HG03439 (cell line): Measurements from ENCODE around the gene SLC47A2.
"Not testable (repeated sequence)": the region's sequence is repeated elsewhere in the genome, so short reads cannot be mapped to it uniquely, and the experiment has no call there.

ENCODE experiments used
- ATAC-seq: cut with Tn5 transposase; IDR thresholded peaks from one replicate; pipeline ENCODE4 v1.9.1; 2021; ENCODE audit warnings: mild to moderate bottlenecking, moderate library complexity; ENCODE audit not compliant: unreplicated experiment

The SLC47A2 gene

GRCh38 chr17:19709841-19710240, 6.5 kb downstream of the SLC47A2 start:
- ATAC-seq, result no peak

DNA sequence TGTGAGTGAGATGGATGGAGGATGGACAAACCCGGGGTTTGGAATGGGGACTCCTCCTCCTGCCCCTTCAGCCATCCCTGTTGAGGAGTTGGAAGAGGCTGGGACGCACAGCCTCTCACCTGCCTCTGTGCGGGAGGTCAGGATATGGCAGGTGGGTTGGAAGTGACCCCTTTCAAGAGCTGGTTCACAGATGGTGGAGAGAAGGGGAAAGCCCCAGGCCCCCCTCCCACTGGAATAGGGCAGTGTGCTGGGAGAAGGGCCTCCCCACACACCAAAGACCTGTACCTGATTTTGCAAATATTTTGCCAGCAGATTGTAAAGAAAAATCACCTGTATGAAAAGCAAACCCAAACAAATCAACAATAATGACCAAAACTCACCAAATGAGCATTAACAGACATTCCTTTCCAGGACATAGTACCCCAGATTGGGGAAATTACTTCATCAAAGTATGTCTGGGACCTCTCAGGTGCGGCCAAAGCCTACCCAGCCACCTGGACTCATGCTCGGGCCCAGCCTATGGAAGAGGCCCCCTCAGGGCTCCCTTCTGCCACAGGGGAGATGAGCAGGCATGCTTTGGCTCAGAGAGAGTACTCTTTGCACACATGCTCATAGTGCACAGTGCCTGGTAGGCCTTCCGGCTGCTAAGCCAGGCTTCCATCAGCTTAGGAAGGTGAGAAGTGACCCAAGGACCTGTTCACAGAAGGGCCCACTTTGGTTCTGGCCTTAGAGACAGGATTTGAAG, 7.8 kb downstream of the SLC47A2 start:
- no peak for ATAC-seq

GRCh38 chr17:19707728-19708221, 8.6 kb downstream of the SLC47A2 start:
- ATAC-seq, result no peak

DNA sequence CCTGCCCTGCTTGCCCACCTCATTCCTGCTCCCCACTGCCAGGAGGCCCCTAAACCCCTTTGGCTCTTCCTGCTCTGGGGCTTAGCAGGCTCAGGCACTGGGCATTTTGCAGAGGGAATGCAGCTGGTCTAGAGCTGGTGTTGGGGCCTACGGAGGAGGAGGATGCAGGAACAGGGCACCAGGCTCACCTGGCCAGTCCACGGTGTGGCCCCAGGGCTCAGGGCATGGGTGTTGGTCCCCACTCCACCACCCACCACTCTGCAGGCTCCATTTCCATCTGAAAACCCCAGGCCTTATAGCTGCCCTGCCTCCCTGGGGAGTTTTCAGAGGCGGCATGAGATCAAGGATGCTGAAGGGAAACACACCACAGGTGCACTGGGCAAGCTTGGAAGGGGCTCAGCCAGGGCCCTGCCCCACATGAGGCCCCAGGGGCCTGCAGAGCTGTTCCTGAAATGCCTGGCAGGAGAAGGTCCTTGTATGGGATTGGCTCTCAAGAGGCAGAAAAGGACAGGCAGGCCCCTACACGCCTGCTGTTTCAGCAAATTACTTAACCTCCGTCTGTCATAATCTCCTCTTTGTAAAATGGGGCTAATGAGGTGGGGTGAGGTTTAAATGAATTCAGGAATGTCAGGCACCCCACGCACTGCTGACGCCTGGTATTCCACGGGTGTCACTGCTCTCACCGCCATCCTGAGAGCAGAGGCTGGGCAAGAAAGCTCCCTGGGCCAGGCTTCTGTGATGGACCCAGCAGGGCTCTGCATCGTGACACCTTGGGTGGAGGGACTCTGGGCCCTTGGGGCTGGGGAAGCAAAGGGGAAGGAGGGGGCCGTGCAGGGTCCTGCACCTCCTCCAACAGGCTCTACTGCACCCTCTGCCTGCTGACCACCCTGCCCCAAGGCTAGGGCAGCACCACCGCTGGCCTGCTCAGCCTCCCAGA, 9.3 kb downstream of the SLC47A2 start:
- ATAC-seq, result no peak

GRCh38 chr17:19705771-19706770, 10.3 kb downstream of the SLC47A2 start:
- no peak for ATAC-seq

DNA sequence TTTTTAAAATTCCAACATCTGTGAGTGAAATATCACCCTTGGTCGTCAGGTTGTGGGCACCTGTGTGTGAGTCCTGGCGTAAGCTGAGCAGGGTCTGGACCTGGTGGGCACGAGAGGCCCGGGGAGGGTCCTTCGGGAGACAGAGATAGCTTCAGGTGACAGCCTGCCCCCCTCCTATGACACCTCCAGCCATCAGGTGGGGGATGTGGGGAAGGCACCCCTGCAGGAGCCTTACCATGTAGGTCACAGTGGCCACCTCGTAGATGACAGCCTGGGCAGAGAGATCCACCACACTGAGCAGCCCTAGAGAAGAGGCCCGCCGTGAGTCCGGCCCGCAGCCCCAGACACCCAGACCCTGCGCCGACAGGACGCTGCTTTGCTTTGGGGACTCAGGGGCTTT, 11.2 kb downstream of the SLC47A2 start:
- no peak for ATAC-seq

- no peak for ATAC-seq
Observed at GRCh38 chr17:19703828-19704613, 12.4 kb downstream of the SLC47A2 start.

GRCh38 chr17:19703106-19703827, 13.1 kb downstream of the SLC47A2 start:
- no peak for ATAC-seq

DNA sequence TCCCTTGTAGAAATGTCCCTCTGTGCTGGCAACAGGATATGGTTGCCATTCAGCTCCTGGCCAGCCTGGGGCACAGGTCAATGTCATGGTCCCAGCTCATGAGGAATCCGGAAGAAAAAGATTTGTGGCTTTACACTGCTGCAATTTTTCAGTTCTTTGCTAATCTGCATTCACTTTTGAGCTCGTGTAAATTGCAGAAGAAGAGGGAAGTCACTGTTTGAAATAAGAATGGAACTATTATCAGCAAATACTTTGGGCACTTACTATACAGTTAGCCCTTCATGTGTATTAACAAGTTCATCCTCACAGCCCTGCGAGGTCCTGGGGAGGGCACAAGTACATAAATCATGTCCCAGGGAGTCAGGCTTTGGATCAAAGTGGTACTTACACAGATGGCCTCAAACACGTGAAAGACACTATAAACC, 14.2 kb downstream of the SLC47A2 start:
- ATAC-seq, result no peak

DNA sequence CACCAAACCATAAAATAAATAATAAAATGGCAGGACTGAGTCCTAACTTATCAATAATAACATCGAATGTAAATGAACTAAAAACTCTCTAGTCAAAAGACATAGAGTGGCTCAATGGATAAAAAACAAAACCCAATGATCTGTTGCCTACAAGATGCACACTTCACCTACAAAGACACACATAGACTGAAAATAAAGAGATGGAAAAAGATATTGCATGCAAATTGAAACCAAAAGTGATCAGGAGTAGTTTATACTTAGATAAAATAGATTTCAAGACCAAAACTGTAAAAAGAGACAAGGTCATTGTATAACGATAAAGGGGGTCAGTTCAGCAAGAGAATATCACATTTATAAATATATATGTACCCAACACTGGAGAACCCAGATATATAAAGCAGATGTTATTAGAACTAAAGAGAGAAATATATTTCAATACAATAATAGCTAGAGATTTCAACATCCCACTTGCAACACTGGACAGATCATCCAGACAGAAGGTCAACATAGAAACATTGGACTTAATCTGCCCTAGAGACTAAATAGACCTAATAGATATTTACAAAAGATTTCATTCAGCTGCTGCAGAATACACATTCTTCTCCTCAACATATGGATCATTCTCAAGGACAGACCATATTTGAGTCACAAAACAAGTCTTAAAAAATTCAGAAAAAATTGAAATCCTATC, 29.8 kb downstream of the SLC47A2 start:
- no peak for ATAC-seq

- ATAC-seq, result not testable (repeated sequence)
Observed at GRCh38 chr17:19684909-19685580, 31.3 kb downstream of the SLC47A2 start.

DNA sequence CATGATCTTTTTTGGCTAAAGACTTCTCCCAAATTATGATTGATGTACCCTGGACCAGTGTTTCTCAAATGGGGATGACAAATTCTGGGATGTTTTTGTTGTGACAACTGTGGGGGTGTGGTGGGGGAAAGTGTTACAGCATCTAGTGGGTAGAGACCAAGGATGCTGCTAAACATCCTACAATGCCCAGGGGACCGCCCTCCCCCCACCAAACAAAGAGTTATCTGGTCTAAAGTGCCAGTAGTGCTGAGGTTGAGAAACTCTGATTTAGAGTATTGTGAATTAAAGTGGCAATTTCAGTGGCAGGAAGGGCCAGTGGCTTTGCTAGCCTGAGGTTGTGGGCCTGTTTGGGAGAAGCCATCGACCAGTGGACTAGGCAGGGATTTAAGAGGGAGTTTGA, 33.3 kb downstream of the SLC47A2 start:
- ATAC-seq, result no peak

DNA sequence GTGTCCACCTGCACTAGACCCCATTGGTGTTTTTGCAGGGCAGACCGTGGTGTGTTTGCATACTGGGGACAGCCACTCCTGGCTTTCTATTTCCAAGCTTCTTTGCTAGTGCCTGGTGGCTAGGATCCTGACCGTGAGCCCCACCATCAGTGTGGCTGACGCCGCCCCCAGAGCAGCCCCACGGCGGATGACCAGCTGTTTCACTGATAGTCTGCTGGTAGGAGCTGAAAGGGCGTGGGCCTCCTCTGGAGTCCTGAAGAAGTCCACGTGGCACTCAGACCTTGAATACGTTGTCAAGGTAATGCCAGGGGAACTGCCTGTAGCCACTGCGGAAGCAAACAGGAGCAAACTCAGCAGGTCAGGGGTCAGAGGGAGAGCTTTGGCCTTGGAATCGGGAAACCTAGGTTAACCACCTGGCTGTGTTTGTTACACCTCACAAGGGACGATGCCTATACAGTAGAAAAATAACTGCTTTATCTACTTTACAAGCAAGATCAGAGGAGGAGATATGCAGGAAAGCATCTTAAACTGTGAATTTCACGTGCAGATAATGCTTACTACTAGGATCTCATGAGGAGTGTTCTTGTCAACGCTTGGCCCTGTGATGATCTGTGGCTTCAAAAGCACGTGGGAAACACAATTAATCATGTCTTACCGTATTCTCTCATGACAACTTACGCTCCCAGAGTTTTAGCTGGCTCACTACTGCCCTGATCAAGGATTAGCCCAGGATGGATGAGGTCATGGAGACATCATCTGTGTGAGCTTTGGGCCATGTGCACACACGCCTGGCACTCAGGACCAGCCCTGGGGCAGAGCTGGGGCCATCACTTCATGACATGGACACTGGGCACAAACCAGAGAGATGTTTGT, 37.6 kb downstream of the SLC47A2 start:
- no peak for ATAC-seq

- no peak for ATAC-seq
Observed at GRCh38 chr17:19677736-19678379, 38.5 kb downstream of the SLC47A2 start.

DNA sequence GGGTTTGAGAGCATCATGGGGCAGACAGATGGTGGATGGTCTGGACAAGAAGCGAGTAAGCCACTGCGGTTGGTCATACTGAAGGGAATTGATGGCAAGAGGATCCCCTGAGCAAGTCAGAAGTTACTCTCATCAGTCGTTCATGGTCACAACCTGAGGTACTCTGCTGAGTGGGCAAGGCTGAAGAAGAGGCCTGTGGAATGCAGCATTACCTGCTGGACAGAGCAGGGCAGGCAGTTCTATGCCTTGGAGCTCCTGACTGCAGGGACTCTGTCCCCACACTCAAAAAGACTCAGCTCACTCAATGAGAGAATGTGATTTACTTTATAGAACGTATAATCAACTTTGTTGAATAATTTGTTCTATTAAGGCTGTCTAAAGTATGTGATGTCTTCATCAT, 39.5 kb downstream of the SLC47A2 start:
- no peak for ATAC-seq

DNA sequence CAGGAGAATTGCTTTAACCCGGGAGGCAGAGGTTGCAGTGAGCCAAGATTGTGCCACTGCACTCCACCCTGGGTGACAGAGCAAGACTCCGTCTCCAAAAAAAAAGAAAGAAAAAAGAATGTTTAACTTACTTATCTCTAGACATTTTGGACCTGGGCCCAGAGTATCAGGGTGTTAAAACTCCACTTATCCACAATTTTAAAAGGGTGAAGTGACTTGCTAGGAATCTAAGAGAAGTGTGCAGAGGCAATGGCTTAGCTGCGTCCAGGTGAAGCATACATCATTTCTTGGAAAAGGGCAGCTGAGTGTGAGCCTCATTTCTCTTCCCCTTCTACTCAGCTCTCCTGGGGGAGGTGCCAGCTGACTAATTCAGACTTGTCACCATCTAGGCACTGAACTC, 42.8 kb downstream of the SLC47A2 start:
- no peak for ATAC-seq
